ENCODE results near the gene TMA7.
"Not testable (repeated sequence)": the region's sequence is repeated elsewhere in the genome, so short reads cannot be mapped to it uniquely, and the experiment has no call there.

The TMA7 gene

DNA sequence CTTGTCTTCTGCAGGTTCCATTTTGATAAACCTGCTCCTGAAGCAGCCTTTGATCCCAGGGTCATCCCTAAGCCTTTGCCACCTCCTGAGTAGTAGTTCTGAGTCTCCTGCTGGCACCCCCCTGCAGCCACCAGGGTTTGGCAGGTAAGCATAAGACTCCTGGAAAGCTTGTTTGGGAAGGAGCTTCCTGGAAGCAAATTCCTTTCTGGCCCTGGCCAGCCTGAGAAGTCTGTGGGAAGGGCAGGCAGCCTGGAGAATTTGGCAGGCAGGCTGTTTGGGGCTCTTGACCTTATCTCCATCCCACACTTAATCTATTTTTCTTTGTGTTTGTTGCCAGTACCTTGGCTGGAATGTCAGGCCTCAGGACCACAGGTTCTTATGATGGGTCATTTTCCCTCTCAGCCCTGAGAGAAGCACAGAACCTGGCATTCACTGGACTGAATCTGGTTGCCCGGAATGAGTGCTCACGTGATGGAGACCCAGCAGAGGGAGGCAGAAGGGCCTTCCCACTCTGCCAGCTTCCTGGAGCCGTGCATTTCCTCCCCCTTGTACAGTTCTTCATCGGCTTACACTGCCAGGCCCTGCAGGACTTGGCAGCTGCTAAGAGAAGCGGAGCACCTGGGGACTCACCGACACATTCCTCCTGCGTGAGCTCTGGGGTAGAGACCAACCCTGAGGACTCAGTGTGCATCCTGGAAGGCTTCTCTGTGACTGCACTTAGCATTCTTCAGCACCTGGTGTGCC, 19.9 kb downstream of the TMA7 start:
- TF ChIP-seq, protein P1, sequence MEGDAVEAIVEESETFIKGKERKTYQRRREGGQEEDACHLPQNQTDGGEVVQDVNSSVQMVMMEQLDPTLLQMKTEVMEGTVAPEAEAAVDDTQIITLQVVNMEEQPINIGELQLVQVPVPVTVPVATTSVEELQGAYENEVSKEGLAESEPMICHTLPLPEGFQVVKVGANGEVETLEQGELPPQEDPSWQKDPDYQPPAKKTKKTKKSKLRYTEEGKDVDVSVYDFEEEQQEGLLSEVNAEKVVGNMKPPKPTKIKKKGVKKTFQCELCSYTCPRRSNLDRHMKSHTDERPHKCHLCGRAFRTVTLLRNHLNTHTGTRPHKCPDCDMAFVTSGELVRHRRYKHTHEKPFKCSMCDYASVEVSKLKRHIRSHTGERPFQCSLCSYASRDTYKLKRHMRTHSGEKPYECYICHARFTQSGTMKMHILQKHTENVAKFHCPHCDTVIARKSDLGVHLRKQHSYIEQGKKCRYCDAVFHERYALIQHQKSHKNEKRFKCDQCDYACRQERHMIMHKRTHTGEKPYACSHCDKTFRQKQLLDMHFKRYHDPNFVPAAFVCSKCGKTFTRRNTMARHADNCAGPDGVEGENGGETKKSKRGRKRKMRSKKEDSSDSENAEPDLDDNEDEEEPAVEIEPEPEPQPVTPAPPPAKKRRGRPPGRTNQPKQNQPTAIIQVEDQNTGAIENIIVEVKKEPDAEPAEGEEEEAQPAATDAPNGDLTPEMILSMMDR (IDR thresholded peaks at IDR 0.05): no peak
- TF ChIP-seq ZFX (IDR thresholded peaks at IDR 0.05; ENCODE audit: borderline replicate concordance): no peak
- no peak overlapping the region for H3K27ac ChIP-seq

DNA sequence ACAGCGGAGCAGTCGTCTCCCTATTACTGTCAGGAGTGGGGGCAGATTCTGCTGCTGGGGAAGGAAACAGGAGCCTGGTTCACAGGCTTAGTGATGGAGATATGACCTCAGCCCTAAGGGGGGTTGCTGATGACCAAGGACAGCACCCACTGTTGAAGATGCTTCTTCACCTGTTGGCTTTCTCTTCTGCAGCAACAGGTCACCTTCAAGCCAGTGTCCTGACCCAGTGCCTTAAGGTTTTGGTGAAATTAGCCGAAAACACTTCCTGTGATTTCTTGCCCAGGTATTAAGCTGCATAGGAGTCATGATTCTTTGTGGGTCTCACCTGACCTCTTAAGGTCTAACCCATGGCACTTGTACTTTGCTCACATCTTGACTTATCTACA, 20.5 kb downstream of the TMA7 start:
- H3K27ac ChIP-seq: no peak overlapping the region
- TF ChIP-seq ZFX (IDR thresholded peaks at IDR 0.05; ENCODE audit: borderline replicate concordance): no peak
- TF ChIP-seq, protein P1 (IDR thresholded peaks at IDR 0.05): no peak

DNA sequence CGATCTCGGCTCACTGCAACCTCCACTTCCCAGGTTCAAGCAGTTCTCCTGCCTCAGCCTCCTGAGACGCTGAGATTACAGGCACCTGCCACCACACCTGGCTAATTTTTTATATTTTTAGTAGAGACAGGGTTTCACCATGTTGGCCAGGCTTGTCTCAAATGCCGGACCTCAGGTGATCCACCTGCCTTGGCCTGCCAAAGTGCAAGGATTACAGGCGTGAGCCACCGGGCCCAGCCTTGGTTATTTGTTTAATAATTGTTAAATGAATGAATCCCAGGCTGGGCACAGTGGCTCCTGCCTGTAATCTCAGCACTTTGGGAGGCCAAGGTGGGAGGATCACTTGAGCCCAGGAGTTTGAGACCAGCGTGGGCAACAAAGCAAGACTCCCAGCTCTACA, 21.7 kb downstream of the TMA7 start:
- H3K27ac ChIP-seq: not testable (repeated sequence)

DNA sequence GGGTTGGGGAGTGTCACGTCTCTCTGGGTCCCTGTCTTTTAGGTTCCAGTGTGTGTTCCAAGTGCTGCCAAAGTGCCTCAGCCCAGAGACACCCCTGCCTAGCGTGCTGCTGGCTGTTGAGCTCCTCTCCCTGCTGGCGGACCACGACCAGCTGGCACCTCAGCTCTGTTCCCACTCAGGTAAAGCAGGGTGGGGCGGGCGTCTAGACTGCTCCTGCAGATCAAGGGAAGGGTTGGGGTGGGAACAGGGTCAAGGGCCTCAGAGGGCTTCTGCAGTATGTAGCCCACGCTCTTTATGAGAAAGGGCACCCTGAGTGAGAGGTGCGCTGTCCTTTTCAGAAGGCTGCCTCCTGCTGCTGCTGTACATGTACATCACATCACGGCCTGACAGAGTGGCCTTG, 23.6 kb downstream of the TMA7 start:
- TF ChIP-seq, protein P1 (IDR thresholded peaks at IDR 0.05): no peak
- no peak for TF ChIP-seq ZFX (IDR thresholded peaks at IDR 0.05; ENCODE audit: borderline replicate concordance)

DNA sequence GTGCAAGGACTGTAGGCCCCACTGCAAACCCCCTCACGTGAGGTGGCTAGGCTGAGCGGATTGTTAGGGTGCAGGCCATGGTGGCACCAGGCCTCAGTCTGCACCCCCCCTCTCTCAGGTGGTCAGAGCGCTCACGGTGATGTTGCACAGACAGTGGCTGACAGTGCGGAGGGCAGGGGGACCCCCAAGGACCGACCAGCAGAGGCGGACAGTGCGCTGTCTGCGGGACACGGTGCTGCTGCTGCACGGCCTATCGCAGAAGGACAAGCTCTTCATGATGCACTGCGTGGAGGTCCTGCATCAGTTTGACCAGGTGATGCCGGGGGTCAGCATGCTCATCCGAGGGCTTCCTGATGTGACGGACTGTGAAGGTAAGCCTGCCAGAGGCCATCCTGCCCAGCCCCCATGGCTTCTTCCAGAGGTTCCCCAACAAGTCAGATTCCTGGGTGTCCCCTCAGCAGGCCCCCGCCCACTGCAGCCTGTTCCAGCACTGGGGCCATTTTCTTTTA, 24.7 kb downstream of the TMA7 start:
- H3K27ac ChIP-seq: peak overlapping the region; percentile 99
- TF ChIP-seq, protein P1 (IDR thresholded peaks at IDR 0.05): no peak
- TF ChIP-seq ZFX (IDR thresholded peaks at IDR 0.05; ENCODE audit: borderline replicate concordance): no peak

More for the DNA sequence above, 23.6 kb downstream of the TMA7 start:
- H3K27ac ChIP-seq: peak overlapping the region; percentile 99

DNA sequence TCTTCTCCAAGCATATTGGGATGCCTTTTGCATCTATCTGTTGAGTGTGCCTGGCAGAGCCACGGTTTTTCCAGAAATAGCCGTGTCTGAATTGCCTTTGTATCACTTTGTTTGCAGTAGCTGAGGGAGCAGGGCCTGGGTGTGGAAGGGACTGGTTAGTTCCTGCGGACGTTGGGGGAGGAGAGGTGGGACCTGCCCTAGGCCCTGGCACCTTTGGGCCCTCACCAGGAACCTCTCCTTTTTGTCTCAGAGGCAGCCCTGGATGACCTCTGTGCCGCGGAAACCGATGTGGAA, 25.1 kb downstream of the TMA7 start:
- TF ChIP-seq, protein P1 (IDR thresholded peaks at IDR 0.05): no peak
- TF ChIP-seq ZFX (IDR thresholded peaks at IDR 0.05; ENCODE audit: borderline replicate concordance): no peak
- H3K27ac ChIP-seq: peak overlapping the region; percentile 99

DNA sequence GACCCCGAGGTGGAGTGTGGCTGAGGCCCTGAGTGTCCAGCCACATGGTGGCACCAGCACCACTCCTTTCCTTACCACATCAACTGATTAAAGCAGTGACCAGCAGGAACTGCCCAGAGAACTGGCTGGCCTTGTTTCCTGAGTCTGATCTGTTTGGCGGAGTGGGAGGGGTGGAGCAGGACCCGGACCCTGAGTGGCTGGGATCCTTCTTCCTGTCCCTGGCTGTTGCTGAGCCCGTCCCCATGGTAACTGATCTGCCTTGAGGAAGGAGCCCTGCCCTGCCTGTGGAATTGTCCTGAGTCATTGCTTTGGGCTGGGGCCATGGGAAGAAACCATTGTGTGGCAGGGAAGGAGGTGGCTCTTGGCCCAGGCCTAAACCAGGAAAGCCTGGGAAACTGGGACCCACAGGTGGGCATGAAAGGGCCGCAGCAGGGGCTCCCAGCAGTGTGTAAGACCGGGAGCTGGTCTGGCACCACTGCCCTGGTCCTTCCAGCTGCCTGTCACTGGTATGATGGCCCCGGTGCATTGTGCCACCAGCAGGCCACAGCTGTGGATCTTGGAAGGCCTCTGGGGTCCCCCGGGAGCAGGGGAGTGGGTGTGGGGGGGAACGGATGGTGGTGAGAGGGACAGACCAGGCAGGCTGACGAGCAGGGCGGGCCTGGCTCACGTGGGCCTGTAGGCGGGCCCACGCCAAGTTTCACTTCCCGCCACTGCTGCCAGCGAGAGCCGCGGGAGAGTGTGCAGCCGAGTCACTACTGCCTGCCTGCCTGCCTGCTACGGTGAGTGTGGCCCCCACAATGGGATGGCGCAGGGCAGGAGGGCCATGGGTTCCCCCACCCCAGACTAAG, 25.7 kb downstream of the TMA7 start:
- TF ChIP-seq, protein P1 (IDR thresholded peaks at IDR 0.05): peak; percentile 77
- TF ChIP-seq ZFX (IDR thresholded peaks at IDR 0.05; ENCODE audit: borderline replicate concordance): no peak
- peak overlapping the region; percentile 99 for H3K27ac ChIP-seq
